GM19463 (cell line): ENCODE data around the gene GPATCH11.

Experiments used
- ATAC-seq: cut with Tn5 transposase; IDR thresholded peaks from one replicate; pipeline ENCODE4 v1.9.1; 2021; ENCODE audit warnings: mild to moderate bottlenecking, moderate library complexity; ENCODE audit not compliant: unreplicated experiment

Gene GPATCH11

GRCh38 chr2:37105150-37105549, 20.8 kb downstream of the GPATCH11 start:
- ATAC-seq, result no peak

GRCh38 chr2:37109523-37109922, 25.2 kb downstream of the GPATCH11 start:
- ATAC-seq, result no peak

GRCh38 chr2:37110306-37111212, 26.2 kb downstream of the GPATCH11 start:
- no peak for ATAC-seq

- no peak for ATAC-seq
Measured at GRCh38 chr2:37111958-37112357, 27.6 kb downstream of the GPATCH11 start.

DNA sequence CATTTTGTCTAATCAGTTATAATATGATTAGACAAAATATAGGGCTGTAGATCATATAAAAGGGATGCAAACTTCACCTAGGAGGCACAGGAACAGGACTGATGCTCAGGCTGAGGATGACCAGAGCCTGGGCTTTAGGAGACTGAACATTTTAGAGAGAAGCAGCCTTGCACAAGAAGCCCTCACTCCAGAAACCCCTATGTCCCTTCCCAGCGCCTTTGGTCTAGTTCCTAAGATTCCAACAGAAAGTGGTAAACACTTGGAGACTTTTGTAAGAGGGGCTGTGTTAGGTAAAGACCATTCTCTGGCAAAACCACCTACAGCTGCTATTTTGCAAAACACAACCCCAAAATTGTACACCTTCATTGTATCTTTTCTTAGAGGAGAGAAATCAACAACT, 33.2 kb downstream of the GPATCH11 start:
- ATAC-seq, result no peak

GRCh38 chr2:37119157-37119556, 34.8 kb downstream of the GPATCH11 start:
- ATAC-seq, result no peak

GRCh38 chr2:37125416-37125815, 41.1 kb downstream of the GPATCH11 start:
- no peak for ATAC-seq

DNA sequence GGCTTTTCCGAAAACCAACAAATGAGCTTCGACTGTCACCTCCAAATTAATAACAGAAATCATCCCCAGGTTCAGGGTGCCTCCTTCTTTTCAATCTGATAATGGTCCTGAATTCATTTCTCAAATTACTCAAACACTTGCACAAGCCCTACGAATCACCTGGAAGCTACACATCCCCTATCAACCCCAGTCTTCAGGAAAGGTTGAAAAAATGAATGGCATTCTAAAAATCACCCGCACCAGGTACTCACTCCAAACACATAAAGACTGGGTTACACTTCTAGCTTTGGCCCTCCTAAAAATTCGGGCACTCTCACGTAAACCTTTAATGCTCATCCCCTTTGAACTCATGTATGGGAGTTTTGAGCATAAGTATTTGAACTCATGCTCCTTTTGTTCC, 48.6 kb downstream of the GPATCH11 start:
- ATAC-seq, result no peak

GRCh38 chr2:37142546-37142945, 58.2 kb downstream of the GPATCH11 start:
- ATAC-seq, result no peak

DNA sequence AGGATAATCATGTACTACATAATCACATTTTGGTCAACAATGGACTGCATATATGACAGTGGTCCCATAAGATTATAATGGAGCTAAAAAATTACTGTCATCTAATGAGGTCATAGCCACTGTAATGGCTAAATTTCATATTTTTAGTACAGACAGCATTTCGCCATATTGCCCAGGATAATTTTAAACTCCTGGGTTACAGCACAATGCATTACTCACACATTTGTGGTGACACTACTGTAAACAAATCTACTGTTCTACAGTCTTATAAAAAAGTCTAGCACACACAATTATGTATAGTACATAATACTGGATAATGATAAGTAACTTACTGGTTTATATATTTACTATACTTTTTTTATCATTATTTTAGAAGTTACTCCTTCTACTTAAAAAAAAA, 59.7 kb downstream of the GPATCH11 start:
- ATAC-seq, result no peak

DNA sequence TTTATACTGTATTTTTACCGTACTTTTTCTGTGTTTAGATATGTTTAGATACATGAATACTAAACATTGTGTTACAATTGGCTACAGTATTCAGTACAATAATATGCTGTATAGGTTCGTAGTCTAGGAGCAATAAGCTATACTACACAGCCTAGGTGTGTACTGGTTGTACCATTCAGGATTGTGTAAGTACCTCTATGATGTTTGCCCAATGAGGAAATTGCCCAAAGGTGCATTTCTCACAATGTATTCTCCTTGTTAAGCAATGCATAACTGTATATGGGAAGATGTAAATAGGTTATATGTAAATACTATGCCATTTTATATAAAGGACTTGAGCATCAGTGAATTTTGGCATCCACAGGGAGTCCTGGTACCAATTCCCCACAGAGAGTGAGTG, 61.7 kb downstream of the GPATCH11 start:
- ATAC-seq, result no peak

DNA sequence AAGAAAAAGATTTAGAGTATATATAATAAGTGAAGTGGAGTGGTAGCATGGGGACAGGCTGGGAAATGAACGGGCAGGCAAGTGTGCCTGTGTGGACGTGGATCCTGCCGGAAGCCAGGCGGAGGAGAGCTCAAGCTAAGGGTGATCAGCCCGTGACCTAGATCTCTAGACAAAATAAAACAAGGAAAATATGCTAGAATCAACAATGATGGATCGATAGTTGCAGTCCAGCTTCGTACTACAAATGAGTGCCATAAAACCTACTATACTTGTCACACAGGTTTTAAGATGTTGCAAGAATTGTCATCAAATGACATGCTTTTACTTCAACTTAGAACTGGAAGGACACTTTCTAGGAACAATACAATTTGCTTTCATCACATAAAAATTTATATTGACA, 64.0 kb downstream of the GPATCH11 start:
- ATAC-seq, result no peak
